ENCODE measurements around the gene ARSG.

DNA sequence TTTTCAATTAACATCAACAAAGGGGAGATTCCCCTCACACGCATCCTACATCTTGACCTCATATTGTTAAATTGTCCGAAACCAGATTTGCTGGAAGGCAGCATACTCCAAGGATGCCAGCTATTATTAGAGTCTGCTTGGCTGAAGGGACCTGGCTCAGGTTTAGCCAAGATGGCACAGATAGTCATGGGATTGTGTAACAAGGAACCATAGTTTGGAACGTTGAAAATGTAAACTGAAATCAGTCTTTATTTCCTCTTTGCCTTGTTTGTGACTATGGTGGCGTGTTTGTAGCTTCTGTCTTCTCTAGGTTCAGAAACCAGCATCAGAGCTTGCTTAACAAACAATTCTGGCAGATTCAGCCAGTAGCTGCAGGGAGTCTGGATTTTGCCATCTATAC is 5.9 kb downstream of the ARSG start:
- TF ChIP-seq EZH2 (IDR thresholded peaks at IDR 0.05; ENCODE audit: borderline replicate concordance, low read length), result no peak
- TF ChIP-seq, protein P1, sequence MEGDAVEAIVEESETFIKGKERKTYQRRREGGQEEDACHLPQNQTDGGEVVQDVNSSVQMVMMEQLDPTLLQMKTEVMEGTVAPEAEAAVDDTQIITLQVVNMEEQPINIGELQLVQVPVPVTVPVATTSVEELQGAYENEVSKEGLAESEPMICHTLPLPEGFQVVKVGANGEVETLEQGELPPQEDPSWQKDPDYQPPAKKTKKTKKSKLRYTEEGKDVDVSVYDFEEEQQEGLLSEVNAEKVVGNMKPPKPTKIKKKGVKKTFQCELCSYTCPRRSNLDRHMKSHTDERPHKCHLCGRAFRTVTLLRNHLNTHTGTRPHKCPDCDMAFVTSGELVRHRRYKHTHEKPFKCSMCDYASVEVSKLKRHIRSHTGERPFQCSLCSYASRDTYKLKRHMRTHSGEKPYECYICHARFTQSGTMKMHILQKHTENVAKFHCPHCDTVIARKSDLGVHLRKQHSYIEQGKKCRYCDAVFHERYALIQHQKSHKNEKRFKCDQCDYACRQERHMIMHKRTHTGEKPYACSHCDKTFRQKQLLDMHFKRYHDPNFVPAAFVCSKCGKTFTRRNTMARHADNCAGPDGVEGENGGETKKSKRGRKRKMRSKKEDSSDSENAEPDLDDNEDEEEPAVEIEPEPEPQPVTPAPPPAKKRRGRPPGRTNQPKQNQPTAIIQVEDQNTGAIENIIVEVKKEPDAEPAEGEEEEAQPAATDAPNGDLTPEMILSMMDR (IDR thresholded peaks at IDR 0.05; ENCODE audit: low read length), result no peak

All from OCI-LY1 (cell line).